Measurements from ENCODE around the gene TRPM2.

TRPM2 gene

DNA sequence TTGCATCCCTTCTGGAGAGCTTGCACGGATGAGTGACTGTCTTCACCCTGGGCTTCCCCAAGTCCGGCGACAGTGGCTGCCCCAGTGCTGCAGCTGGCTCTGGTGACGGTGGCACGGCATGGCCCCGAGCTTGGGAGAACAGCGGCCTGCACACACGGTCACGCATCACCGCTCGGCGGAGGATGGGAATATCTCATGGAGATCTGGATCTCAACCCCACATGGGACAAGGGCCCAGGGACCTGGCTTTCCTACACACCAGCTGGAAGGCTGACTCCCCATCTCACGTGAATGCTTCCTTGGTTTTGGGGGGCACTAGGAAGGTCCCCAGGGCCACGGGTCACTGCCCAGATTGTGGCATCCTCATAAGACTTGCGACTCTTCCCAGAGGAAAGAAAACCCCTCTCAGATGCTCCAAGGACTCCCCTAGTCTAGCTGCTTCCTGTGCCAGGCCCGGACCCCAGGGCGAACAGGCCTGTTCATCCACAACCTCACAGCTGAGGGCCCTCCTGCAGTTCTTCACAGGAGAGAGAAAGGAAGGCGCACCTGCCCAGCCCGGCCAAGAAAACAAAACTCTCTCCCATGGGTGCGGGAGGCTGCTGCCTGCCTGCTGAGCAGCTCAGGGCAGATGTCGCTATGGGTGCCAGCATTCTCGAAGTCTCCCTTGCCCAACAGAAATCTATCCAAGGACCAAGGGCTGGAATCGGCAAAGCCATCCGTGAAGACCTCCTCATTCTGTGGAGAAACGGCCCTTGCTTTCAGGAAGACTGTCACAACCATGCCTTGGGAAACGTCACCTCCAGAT lies 24.1 kb upstream of the TRPM2 start:
- TF ChIP-seq, protein P1, sequence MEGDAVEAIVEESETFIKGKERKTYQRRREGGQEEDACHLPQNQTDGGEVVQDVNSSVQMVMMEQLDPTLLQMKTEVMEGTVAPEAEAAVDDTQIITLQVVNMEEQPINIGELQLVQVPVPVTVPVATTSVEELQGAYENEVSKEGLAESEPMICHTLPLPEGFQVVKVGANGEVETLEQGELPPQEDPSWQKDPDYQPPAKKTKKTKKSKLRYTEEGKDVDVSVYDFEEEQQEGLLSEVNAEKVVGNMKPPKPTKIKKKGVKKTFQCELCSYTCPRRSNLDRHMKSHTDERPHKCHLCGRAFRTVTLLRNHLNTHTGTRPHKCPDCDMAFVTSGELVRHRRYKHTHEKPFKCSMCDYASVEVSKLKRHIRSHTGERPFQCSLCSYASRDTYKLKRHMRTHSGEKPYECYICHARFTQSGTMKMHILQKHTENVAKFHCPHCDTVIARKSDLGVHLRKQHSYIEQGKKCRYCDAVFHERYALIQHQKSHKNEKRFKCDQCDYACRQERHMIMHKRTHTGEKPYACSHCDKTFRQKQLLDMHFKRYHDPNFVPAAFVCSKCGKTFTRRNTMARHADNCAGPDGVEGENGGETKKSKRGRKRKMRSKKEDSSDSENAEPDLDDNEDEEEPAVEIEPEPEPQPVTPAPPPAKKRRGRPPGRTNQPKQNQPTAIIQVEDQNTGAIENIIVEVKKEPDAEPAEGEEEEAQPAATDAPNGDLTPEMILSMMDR (IDR thresholded peaks at IDR 0.05; ENCODE audit: low read depth, low read length): no peak
- no peak for TF ChIP-seq EZH2phosphoT487 (IDR thresholded peaks at IDR 0.05; ENCODE audit: low read depth)
- H2AFZ ChIP-seq (ENCODE audit: low read depth, low read length): no peak overlapping the region
- H3K27ac ChIP-seq (ENCODE audit: low read length): no peak overlapping the region
- H3K9ac ChIP-seq (ENCODE audit: low read length): no peak overlapping the region
- no peaks in the 10 kb centered on the region for H3K36me3 ChIP-seq (replicated peaks; ENCODE audit: low read depth, low read length)
- no peak overlapping the region for H3K4me2 ChIP-seq (ENCODE audit: low read length)
- no peaks in the 10 kb centered on the region for H4K20me1 ChIP-seq (ENCODE audit: insufficient read depth, low read length)
- H3K4me1 ChIP-seq (ENCODE audit: low read length): no peaks in the 10 kb centered on the region
- H3K27me3 ChIP-seq (ENCODE audit: low read depth, low read length): no peaks in the 10 kb centered on the region
- no peaks in the 10 kb centered on the region for H3K79me2 ChIP-seq (ENCODE audit: low read length)
- no peak overlapping the region for H3K4me3 ChIP-seq (ENCODE audit: low read length)
- H3K9me3 ChIP-seq (ENCODE audit: insufficient read depth, low read length): no peaks in the 10 kb centered on the region

DNA sequence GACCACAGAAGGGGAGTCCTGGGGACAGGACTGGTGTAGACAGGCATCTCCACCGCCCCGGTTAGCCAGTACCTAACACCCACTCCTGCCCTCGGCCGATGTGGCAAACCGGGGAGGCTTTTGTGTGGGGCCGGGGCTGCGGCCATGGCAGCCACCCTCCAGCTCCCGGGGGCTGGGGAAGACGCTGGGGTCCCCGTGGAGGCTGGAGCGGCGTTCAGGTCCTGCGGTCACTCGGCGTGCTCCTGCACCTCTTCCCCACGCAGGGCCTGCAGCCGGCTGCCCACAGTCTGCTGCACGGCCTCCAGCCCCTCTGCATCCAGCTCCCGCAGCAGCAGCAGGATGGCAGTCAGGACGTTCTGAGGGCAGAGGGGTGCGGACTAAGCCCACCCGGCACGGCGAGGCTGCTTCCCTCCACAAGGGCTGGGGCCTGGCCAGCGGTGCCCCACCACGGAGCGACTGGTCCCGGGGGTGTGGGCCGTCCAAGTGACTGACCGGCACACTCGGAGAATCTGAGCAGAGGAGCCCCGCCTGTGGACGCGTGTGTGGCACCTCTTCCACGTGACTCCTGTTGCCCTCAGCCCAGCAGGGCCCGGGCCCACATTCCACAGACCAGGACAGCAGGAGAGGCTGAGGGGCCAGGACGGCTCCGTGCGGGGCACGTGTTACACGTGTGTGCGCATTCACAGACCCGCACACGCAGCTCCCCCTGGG lies 23.3 kb upstream of the TRPM2 start:
- no peak overlapping the region for H3K9ac ChIP-seq (ENCODE audit: low read length)
- no peaks in the 10 kb centered on the region for H3K9me3 ChIP-seq (ENCODE audit: insufficient read depth, low read length)
- no peaks in the 10 kb centered on the region for H3K36me3 ChIP-seq (replicated peaks; ENCODE audit: low read depth, low read length)
- no peak overlapping the region for H2AFZ ChIP-seq (ENCODE audit: low read depth, low read length)
- no peaks in the 10 kb centered on the region for H3K4me1 ChIP-seq (ENCODE audit: low read length)
- no peaks in the 10 kb centered on the region for H3K27me3 ChIP-seq (ENCODE audit: low read depth, low read length)
- H3K4me2 ChIP-seq (ENCODE audit: low read length): no peak overlapping the region
- no peak overlapping the region for H3K27ac ChIP-seq (ENCODE audit: low read length)
- H3K4me3 ChIP-seq (ENCODE audit: low read length): no peak overlapping the region
- no peaks in the 10 kb centered on the region for H3K79me2 ChIP-seq (ENCODE audit: low read length)
- TF ChIP-seq, protein P1 (IDR thresholded peaks at IDR 0.05; ENCODE audit: low read depth, low read length): no peak
- no peak for TF ChIP-seq EZH2phosphoT487 (IDR thresholded peaks at IDR 0.05; ENCODE audit: low read depth)
- no peaks in the 10 kb centered on the region for H4K20me1 ChIP-seq (ENCODE audit: insufficient read depth, low read length)

DNA sequence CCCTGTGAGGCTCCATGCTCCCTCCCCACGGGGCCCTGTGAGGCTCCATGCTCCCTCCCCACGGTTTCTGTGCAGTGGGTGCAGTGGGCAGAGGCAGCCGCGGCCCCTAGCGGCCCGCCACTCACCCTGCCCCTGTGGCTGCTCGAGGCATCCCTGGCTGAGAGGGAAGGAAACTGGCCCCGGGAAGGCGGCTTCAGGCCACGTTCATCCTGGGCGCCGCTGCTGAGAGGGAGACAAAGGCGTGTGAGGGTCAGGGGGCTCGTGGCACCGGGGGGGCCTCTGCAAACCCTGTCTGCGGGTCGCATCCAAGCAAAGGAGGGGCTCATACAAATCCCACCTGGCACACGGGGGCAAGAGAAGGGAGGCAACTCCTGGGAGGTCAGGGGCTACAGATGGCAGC lies 22.7 kb upstream of the TRPM2 start:
- Histone ChIP-seq H3K9ac (ENCODE audit: low read length) (no peak overlapping the region), H3K4me3 (ENCODE audit: low read length) (no peak overlapping the region), H3K27me3 (ENCODE audit: low read depth, low read length) (no peaks in the 10 kb centered on the region), H3K27ac (ENCODE audit: low read length) (no peak overlapping the region), H3K79me2 (ENCODE audit: low read length) (no peaks in the 10 kb centered on the region), H3K4me1 (ENCODE audit: low read length) (no peaks in the 10 kb centered on the region), H3K4me2 (ENCODE audit: low read length) (no peak overlapping the region), H3K9me3 (ENCODE audit: insufficient read depth, low read length) (no peaks in the 10 kb centered on the region), H2AFZ (ENCODE audit: low read depth, low read length) (no peak overlapping the region), H4K20me1 (ENCODE audit: insufficient read depth, low read length) (no peaks in the 10 kb centered on the region), H3K36me3 (replicated peaks; ENCODE audit: low read depth, low read length) (no peaks in the 10 kb centered on the region)
- TF ChIP-seq, protein P1 (IDR thresholded peaks at IDR 0.05; ENCODE audit: low read depth, low read length): no peak
- no peak for TF ChIP-seq EZH2phosphoT487 (IDR thresholded peaks at IDR 0.05; ENCODE audit: low read depth)

DNA sequence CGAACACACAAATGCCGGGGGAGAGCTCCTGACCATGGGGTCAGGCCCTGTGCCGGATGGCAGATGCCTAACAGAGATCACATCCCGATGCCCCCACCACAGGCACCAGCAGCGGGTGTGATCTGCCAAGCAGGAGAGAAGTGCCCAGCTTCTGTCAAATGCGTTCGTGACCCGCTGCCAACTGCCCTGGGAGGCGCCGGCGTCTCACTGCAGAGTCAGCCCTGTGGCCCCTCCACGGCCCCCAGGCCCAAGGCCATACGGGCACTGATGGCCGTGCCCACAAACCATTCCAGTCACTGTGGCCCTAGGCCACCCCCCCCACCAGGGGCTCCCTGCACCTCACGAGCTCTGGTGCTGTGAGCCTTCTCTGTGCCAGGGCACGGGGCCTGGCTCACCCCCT lies 22.2 kb upstream of the TRPM2 start:
- no peaks in the 10 kb centered on the region for H3K4me1 ChIP-seq (ENCODE audit: low read length)
- H3K9me3 ChIP-seq (ENCODE audit: insufficient read depth, low read length): no peaks in the 10 kb centered on the region
- no peaks in the 10 kb centered on the region for H4K20me1 ChIP-seq (ENCODE audit: insufficient read depth, low read length)
- TF ChIP-seq, protein P1 (IDR thresholded peaks at IDR 0.05; ENCODE audit: low read depth, low read length): no peak
- no peak for TF ChIP-seq EZH2phosphoT487 (IDR thresholded peaks at IDR 0.05; ENCODE audit: low read depth)
- no peaks in the 10 kb centered on the region for H3K27me3 ChIP-seq (ENCODE audit: low read depth, low read length)
- H3K9ac ChIP-seq (ENCODE audit: low read length): no peak overlapping the region
- no peaks in the 10 kb centered on the region for H3K79me2 ChIP-seq (ENCODE audit: low read length)
- H3K4me3 ChIP-seq (ENCODE audit: low read length): no peak overlapping the region
- no peaks in the 10 kb centered on the region for H3K36me3 ChIP-seq (replicated peaks; ENCODE audit: low read depth, low read length)
- H3K4me2 ChIP-seq (ENCODE audit: low read length): no peak overlapping the region
- no peak overlapping the region for H3K27ac ChIP-seq (ENCODE audit: low read length)
- no peak overlapping the region for H2AFZ ChIP-seq (ENCODE audit: low read depth, low read length)

Measured in OCI-LY3 (cell line).